ENCODE data around the gene ADGRG1. TPM values are rescaled to one million over a fixed set of nuclear protein-coding genes. Genes with fewer than 3 reads are reported as not detected.

The ADGRG1 gene
- total and polyA plus RNA-seq, 12 donors: 11.1 to 46.3 (median 19.0) TPM

GRCh38 chr16:57667048-57667525 is 38.7 kb downstream of the ADGRG1 start:
- Histone ChIP-seq H3K4me3 (no peak overlapping the region), H3K36me3 (peaks cover 0 to 24% (median under 1%) of the 10 kb centered on the region in 9 donors), H3K27me3 (peaks cover 0 to 14% (median 0%) of the 10 kb centered on the region in 7 donors), H3K9me3 (no peaks in the 10 kb centered on the region), H3K27ac (peak overlapping the region in 3 of 10 donors; percentile 52 to 85 (median 67)), H3K4me1 (peaks cover 0 to 21% (median 0%) of the 10 kb centered on the region in 9 donors)
- ATAC-seq (peak in 4 of 8 donors; percentile 6 to 41 (median 18)), DNase-seq (no peak)
- intact Hi-C loops (cut with DNase I): no loop called here
- WGBS, 2 donors: 70 to 87% methylated on average over 5 of the region's 5 CpGs
- TF ChIP-seq CTCF (IDR thresholded peaks at IDR 0.05): no peak

GRCh38 chr16:57667526-57668262 is 39.3 kb downstream of the ADGRG1 start:
- intact Hi-C loops (cut with DNase I): no loop called here
- H3K9me3 ChIP-seq: no peaks in the 10 kb centered on the region
- peaks cover 0 to 14% (median 0%) of the 10 kb centered on the region in 7 donors for H3K27me3 ChIP-seq
- peak overlapping the region in 1 of 10 donors; percentile 40 for H3K4me3 ChIP-seq
- DNase-seq (no peak), ATAC-seq (peak in 7 of 8 donors; percentile 30 to 79 (median 66))
- peaks cover 0 to 18% (median 0%) of the 10 kb centered on the region in 9 donors for H3K36me3 ChIP-seq
- peak overlapping the region in 3 of 10 donors; percentile 15 to 85 (median 67) for H3K27ac ChIP-seq
- WGBS, 2 donors: 68 to 70% methylated on average over 17 of the region's 17 CpGs
- peak in 5 of 9 donors; percentile 22 to 38 (median 24) for TF ChIP-seq CTCF (IDR thresholded peaks at IDR 0.05)
- peaks cover 0 to 21% (median 0%) of the 10 kb centered on the region in 9 donors for H3K4me1 ChIP-seq

DNA sequence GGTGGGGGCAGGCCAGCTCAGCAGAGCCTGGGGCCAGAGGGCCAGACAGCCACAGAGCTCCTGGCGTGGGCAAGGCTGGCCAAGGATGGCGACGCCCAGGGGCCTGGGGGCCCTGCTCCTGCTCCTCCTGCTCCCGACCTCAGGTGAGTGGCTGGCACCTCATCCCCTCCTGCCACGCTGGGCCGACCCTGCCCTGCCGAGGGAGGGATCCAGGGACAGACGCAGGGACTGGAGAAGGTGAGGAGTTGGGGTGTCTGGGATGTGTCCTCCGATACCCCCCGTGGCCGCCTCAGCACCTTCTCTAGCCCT is 39.8 kb downstream of the ADGRG1 start, which contains the start of gene ADGRG3:
TSS of gene ADGRG3 (plus strand) at position 44 of the 309 bp plus-strand sequence. CDS start at position 86, 42 bp downstream.
- peaks cover 0 to 17% (median 0%) of the 10 kb centered on the region in 9 donors for H3K36me3 ChIP-seq
- ATAC-seq (peak in 2 of 8 donors; percentile 21 to 23), DNase-seq (no peak)
- peaks cover 0 to 21% (median 0%) of the 10 kb centered on the region in 9 donors for H3K4me1 ChIP-seq
- H3K27ac ChIP-seq: peak within 1 kb of the TSS in 4 of 10 donors; percentile 15 to 85 (median 61)
- H3K27me3 ChIP-seq: peaks cover 0 to 14% (median 2%) of the 10 kb centered on the region in 7 donors
- WGBS, 2 donors: 88 to 90% methylated on average over 11 of the region's 11 CpGs
- H3K9me3 ChIP-seq: no peaks in the 10 kb centered on the region
- intact Hi-C loops (cut with DNase I): no loop called here
- peak within 1 kb of the TSS in 1 of 10 donors; percentile 40 for H3K4me3 ChIP-seq
- no peak for TF ChIP-seq CTCF (IDR thresholded peaks at IDR 0.05)

GRCh38 chr16:57668630-57669475 is 40.4 kb downstream of the ADGRG1 start:
- TF ChIP-seq CTCF (IDR thresholded peaks at IDR 0.05): no peak
- DNase-seq (no peak), ATAC-seq (no peak)
- Histone ChIP-seq H3K36me3 (peaks cover 0 to 11% (median 0%) of the 10 kb centered on the region in 9 donors), H3K27ac (peak overlapping the region in 2 of 10 donors; percentile 70 to 85), H3K9me3 (no peaks in the 10 kb centered on the region), H3K27me3 (peaks cover 0 to 14% (median 4%) of the 10 kb centered on the region in 7 donors), H3K4me3 (peak overlapping the region in 1 of 10 donors; percentile 40), H3K4me1 (peaks cover 0 to 21% (median 0%) of the 10 kb centered on the region in 9 donors)
- intact Hi-C loops (cut with DNase I): no loop called here
- 86 to 87% methylated on average over 20 of the region's 20 CpGs for WGBS, 2 donors
